Left lung (tissue), 10 donors: Measurements from ENCODE around the gene PCDHGA1. TPM values are rescaled to one million over a fixed set of nuclear protein-coding genes. Genes with fewer than 3 reads are reported as not detected.
"Not testable (repeated sequence)": the region's sequence is repeated elsewhere in the genome, so short reads cannot be mapped to it uniquely, and the experiment has no call there.

ENCODE experiments used
- ATAC-seq: fragments of 200-7000 bp; cut with Tn5 transposase; one replicate; pipeline ENCODE4 v1.9.1; 2020; ENCODE audit warnings: moderate library complexity
- DNase-seq, 4 donors: peaks; one replicate each; pipeline ENCODE4 v3.0.0-alpha.2; 2013 to 2020
- H3K27ac ChIP-seq, 2 donors: fragments of 200-600 bp; sonication (generic) in 1 of 2; one replicate each; pipeline versions ENCODE4 v1.5.0 to v1.8.0; 2020 to 2021
- H3K27me3 ChIP-seq, 2 donors: fragments of 200-600 bp; sonication (generic) in 1 of 2; one replicate each; pipeline versions ENCODE4 v1.5.0 to v1.8.0; 2020 to 2021
- H3K36me3 ChIP-seq, 2 donors: fragments of 200-600 bp; sonication (generic) in 1 of 2; one replicate each; pipeline versions ENCODE4 v1.5.0 to v1.8.0; 2020 to 2021
- H3K4me1 ChIP-seq, 2 donors: fragments of 200-600 bp; one replicate each; pipeline ENCODE4 v1.8.0; 2021
- H3K4me3 ChIP-seq, 2 donors: fragments of 200-600 bp; sonication (generic) in 1 of 2; one replicate each; pipeline versions ENCODE4 v1.5.0 to v1.8.0; 2020 to 2021; ENCODE audit warnings: mild to moderate bottlenecking in 1 of 2
- H3K9me3 ChIP-seq, 2 donors: fragments of 200-600 bp; sonication (generic) in 1 of 2; one replicate each; pipeline versions ENCODE4 v1.5.0 to v1.8.0; 2020 to 2021
- CTCF ChIP-seq, 2 donors: fragments of 200-600 bp; sonication (generic) in 1 of 2; IDR thresholded peaks; one replicate each; pipeline versions ENCODE4 v1.5.0 to v1.8.0; 2021; ENCODE audit warnings: antibody characterized with exemption in 2 of 2
- intact Hi-C, 2 donors: fragments of 100-400 bp; cut with DNase I; formaldehyde crosslinking; loops; one replicate each; pipeline versions ENCODE4 v1.11.2 to v1.14.2; 2022
- polyA plus RNA-seq, 6 donors: library from polyadenylated mRNA; unstranded; fragments of 120-200 nt; gene quantifications; one replicate each; pipeline ENCODE4 v1.2.1, GENCODE V29; 2013; ENCODE audit not compliant: insufficient read length in 6 of 6
- total RNA-seq, 2 donors: library from RNA; stranded (reverse); fragmentation: NEBNext Ultra II Directional; extraction: Animal tissue kit (Norgen Biotek cat#: 25700); gene quantifications; one replicate each; pipeline ENCODE4 v1.2.1, GENCODE V29; 2021
- donor health status: DM: no; HTN: yes; CAD: no.
- donor health status: DM: no; HTN: no; CAD: no.

PCDHGA1 gene
- total and polyA plus RNA-seq, 8 donors: 0.38 to 1.1 (median 0.75) TPM

- intact Hi-C loops: no loop called here
These were observed 16.6 kb upstream of the PCDHGA1 start for GRCh38 chr5:141313711-141314110.

GRCh38 chr5:141316963-141317362 lies 13.4 kb upstream of the PCDHGA1 start:
- Histone ChIP-seq H3K36me3 (peaks cover 0 to 72% of the 10 kb centered on the region in 2 donors), H3K4me1 (peaks cover 0 to 12% of the 10 kb centered on the region in 2 donors), H3K9me3 (peaks cover 6 to 97% of the 10 kb centered on the region in 2 donors)
- DNase-seq, H3K27me3 ChIP-seq, intact Hi-C loops, ATAC-seq, H3K27ac ChIP-seq, H3K4me3 ChIP-seq: not testable (repeated sequence)

More at GRCh38 chr5:141313711-141314110, 16.6 kb upstream of the PCDHGA1 start:
- Histone ChIP-seq H3K27me3 (no peaks in the 10 kb centered on the region), H3K4me3 (no peak overlapping the region), H3K9me3 (peaks cover 5 to 100% of the 10 kb centered on the region in 2 donors), H3K27ac (no peak overlapping the region), H3K4me1 (no peaks in the 10 kb centered on the region), H3K36me3 (peaks cover 0 to 60% of the 10 kb centered on the region in 2 donors)
- no peak for TF ChIP-seq CTCF (IDR thresholded peaks at IDR 0.05)
- ATAC-seq: no peak
- no peak for DNase-seq

GRCh38 chr5:141319202-141319601 lies 11.1 kb upstream of the PCDHGA1 start:
- Histone ChIP-seq H3K9me3 (peaks cover 6 to 97% of the 10 kb centered on the region in 2 donors), H3K4me1 (peaks cover 0 to 12% of the 10 kb centered on the region in 2 donors), H3K27ac (no peak overlapping the region), H3K4me3 (no peak overlapping the region), H3K27me3 (no peaks in the 10 kb centered on the region), H3K36me3 (peaks cover 0 to 55% of the 10 kb centered on the region in 2 donors)
- intact Hi-C loops: no loop called here
- no peak for TF ChIP-seq CTCF (IDR thresholded peaks at IDR 0.05)
- no peak for DNase-seq
- ATAC-seq: no peak

- Histone ChIP-seq H3K27ac (peak overlapping the region in 1 of 2 donors; percentile 98), H3K4me3 (peak overlapping the region; percentile 51 to 74), H3K9me3 (peaks cover 6 to 96% of the 10 kb centered on the region in 2 donors), H3K27me3 (no peaks in the 10 kb centered on the region), H3K4me1 (peaks cover 0 to 12% of the 10 kb centered on the region in 2 donors), H3K36me3 (peaks cover 0 to 51% of the 10 kb centered on the region in 2 donors)
- intact Hi-C loops: no loop called here
- TF ChIP-seq CTCF (IDR thresholded peaks at IDR 0.05): no peak
- no peak for DNase-seq
- ATAC-seq: no peak
These were observed 10.6 kb upstream of the PCDHGA1 start for GRCh38 chr5:141319699-141320098.

GRCh38 chr5:141320225-141321169 lies 9.8 kb upstream of the PCDHGA1 start, which contains the start of gene TAF7:
Gene TAF7 (minus strand): TSS chr5:141320784. CDS start chr5:141320044, 740 bp downstream.
- TF ChIP-seq CTCF (IDR thresholded peaks at IDR 0.05): peak; percentile 58 to 70
- peak; percentile 99 for ATAC-seq
- Histone ChIP-seq H3K36me3 (peaks cover 0 to 44% of the 10 kb centered on the region in 2 donors), H3K4me1 (peaks cover 0 to 12% of the 10 kb centered on the region in 2 donors), H3K4me3 (peak within 1 kb of the TSS; percentile 51 to 74), H3K27me3 (no peaks in the 10 kb centered on the region), H3K27ac (peak within 1 kb of the TSS; percentile 91 to 98), H3K9me3 (peaks cover 6 to 89% of the 10 kb centered on the region in 2 donors)
- intact Hi-C loops: no loop called here
- peak; percentile 93 to 97 (median 96) for DNase-seq
